GM21576 (cell line): ENCODE measurements around the gene ZNF492.
"Not testable (repeated sequence)": the region's sequence is repeated elsewhere in the genome, so short reads cannot be mapped to it uniquely, and the experiment has no call there.

Source experiments
- ATAC-seq: cut with Tn5 transposase; IDR thresholded peaks from one replicate; pipeline ENCODE4 v1.9.1; 2021; ENCODE audit warnings: mild to moderate bottlenecking, moderate library complexity; ENCODE audit not compliant: unreplicated experiment

The ZNF492 gene

DNA sequence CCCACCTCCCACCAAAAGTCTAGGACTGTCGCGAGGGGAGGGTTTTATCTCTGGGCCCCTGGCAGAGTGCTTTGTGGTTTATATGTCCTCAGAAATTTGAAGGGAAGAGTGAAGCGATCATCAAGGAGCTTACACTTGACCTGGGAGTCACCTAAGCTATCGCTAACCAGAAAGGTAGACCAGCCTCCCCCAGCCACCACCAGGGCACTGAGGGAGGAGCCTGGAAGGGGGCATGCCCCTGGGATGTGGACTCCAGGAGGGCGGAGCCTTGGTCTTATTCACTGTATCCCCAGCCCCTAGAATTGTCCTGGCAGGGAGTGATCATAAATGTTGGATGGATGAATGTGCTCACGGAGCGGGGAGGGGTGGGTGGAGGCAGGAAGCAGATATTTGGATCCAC, 16.9 kb upstream of the ZNF492 start:
- not testable (repeated sequence) for ATAC-seq

DNA sequence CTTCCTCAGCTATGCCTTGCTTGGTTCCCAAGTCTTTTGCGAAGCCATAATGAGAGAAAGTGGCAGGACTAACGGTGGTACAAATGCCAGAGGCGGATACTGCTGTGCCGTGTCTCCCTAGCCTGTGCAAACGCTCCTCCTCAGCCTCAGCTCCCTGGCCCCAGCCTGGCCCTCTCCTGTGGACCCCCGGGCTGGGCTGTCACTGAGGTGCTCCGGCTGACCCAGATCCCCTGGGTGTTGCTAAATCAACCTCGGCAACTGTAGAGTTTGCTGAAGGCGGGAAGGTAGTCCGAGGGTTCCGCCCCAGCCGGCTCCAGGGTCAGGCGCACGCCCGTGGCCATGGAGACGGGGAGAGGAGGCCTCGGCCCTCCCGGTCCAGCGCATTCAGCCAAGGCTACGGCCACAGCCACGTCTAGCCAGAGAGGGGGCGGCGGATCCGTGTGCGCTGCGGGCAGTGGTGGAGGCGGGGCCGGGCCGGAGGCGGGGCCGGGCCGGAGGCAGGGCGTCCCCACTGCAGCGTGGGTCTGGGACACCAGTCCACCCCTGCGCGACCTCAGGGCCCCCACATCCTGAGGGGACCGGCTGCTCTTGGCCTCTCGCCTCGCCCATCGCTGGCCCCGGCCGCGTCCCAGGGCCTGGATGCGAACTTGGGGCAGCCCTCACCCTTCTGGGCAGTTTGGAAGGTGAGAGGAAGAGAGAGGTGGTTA, 16.4 kb upstream of the ZNF492 start:
- no peak for ATAC-seq

DNA sequence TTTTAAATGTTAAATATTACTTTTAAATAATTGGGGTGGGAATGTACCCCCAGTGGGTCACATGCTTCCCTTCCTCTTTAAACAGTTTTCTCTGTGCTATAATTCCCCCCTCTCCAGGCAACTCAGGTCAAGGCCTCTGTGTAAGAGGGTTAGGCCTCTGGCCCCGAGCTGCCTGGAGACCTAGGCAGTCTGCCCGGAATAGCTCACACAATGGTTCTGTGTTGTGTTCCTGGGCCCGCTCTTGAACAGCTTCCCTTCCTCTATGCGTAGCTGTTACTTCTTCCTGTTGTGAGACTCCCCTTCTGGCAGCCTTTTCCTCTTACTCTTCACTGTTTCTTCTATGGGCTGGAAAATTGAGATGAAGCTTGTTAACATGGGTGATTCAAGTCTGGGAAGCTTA, 14.8 kb upstream of the ZNF492 start:
- no peak for ATAC-seq

DNA sequence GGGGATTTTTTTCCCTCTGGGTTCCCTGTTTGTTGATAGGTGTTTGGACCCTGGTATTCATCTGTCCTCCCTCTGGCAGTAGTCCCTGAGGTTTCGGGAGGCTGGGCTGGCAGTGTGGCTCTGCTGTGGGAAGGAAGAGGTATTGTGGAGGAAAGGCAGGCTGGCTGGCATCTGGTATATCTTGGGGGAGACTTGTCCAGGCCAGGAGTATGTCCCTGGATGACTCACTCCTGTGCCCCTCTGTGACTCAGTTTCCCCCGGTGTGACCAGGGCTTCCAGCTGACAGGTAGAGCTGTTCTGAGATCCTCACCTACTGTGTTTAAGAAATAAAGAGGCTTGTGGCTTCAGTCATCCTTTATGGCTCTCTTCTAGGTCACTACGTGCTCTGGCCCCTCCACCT, 14.2 kb upstream of the ZNF492 start:
- ATAC-seq = no peak

DNA sequence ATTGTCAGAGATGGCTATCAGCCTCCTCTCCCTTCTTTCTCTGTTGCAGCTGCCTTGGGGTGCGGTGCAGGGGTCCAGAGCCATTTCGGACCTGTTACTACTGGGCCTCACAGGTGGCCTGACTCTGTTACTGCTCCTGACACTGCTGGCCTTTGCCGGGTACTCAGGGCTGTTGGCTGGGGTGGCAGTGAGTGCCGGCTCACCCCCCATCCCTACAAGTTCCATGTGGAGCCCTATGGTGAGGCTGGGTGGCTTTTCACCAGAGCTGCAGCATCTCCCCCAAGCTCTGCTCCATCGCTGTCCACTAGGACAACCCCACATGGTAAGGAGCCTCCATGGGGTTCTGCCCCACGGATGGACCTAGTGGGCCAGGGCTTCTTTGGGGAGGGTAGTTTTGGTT, 13.7 kb upstream of the ZNF492 start:
- no peak for ATAC-seq

DNA sequence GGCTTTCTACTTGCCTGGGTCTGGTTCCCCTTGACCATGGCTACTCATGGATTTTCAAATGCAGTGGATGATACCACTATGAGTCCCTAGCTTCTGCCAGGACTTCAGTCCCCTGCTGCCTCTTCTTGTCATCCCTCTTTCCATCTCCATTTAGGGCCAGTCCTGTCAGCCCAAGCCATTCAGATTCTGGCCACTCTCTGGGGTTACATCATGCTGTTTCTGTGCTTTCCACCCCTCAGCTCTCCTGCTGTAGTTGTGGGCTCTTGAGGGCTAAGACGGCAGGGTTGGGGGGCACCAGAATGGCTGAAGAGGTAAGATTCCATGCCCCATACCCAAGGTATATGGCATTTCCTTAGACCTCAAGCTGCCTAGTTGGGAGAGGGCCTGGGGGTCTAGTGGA, 13.2 kb upstream of the ZNF492 start:
- ATAC-seq = no peak

DNA sequence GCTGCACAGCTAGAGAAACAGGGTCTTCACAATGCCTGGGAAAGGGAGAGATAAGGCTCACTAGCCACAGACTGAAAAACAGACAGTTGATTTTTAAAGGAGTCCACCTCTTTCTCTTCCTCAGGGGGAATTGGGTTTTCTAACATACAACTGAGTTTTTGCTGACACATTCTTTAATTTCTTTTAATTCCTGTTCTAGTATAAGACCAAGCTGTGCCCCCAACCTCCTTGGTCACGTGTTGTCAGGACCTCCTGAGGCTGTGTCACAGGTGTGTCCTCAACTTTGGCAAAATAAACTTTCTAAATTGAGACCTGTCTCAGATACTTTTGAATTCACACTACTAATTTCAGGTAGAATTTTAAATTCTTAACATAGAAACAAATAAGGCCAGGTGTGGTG, 12.1 kb upstream of the ZNF492 start:
- no peak for ATAC-seq

DNA sequence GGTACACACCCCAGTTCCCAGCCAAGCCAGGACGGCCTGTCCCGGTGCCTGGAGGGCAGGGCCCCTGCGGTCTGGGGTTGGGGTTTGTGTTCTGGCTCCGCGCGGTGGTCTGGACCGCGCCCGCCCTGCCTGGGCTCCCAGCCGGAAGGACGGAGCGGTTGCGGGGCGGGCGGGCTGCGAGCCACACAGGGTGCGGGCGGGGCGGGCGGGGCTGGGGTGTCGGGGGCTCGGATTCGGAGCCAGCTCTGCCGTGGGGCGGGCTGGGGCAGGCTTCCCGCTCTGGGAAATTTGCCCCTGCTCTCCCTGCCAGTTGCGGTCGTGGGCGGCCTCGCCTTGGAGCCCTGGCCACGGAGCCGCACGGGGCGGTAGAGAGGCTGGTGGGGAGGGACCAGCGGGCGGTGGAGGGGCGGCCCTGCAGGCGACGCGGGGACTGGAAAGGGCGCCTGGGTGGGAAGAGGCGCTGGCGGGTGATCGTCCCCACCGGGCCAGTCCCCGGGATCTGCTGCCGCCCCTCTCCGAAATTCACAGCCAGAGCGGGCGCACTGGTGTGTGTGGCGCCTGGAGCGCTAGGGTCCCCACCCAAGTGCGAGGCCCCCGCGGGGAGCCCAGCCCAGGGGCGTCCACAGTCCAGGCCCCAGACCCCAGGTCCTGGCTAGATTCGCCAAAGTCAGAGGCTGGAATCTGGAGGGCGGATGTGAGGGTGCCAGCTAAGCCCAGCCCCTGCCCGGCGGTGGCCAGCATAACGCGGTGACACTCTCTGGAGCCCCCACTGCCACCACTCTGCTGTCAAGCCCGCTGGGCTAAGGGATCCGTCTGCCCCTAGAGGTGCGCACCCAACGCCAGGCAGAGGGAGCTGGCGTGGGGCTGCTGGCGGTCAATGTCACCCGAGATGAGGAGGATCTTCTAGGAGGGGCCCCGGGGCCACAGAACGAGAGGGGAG, 11.0 kb upstream of the ZNF492 start:
- ATAC-seq = no peak

DNA sequence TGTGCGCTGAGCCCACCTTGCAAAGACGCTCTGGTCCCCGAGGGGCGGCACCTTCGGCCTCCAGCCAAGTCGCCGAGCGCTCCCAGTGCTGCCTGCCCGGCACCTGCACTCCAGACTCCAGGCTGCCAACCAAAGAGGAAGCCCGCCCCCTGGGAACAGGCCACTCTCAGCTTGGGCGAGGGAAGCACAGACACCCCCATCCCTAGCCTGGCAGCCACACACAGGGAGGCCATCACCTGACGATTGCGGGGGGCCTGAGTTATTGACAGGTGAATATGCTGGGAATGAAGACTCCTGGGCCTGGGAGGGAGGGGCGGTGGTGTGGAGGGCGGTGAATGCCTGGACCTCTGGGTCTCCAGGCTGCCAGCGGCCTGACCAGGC, 10.3 kb upstream of the ZNF492 start:
- no peak for ATAC-seq

DNA sequence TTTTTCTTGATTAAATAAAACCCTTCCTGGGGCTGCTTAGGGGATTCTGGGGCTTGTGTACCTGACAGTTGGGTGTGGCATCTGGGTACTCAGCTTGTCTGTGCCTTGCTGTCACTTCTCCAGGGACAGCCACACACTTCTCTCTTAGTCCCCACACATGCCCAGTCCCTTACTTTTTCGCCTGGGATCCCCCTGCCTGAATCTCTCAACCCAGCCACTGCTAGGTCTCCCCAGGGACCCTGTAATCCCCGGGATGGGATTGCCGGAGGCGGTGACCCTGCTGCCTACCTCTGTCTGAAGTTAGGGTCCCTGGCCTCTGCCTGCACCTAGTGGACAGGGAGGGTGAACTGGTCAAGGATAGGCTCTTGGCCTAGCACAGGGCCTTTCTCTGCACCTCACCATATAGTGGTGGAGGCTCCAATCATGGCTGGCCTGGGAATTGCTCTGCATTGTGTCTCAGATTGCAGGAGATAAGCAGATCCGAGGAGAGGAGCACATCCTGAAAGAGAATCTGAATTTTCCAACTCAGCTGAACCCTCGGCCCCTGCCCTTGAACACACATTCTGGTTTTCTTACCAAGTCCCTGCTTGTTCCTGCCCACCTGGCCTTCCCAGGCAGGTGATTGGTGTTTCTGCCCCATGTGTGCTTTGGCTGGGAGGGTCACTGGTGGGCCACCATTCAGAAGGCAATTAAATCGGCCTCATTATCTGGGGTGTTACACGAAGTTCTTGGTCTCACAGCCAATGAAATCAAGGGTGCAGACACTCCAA, 8.7 kb upstream of the ZNF492 start:
- ATAC-seq = no peak

DNA sequence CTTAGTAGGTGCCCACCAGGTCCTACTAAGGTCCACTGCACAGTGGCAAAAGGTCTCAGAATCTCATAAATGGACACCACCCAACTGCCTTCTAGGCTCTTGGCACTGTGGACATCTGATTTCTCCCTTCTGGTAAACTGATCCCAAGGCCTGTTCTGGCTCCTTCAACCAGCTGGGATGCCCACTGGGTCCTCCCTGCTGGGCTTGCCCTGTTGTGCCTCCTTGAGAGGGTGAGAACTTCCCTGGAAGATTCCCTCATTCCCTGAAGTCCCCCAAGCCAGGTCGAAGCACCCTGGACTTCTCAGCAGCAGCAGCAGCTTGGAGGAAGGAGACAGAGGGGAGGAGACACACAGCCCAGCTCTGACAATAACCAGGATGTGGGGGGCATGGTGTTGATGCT, 6.6 kb upstream of the ZNF492 start:
- ATAC-seq = no peak

DNA sequence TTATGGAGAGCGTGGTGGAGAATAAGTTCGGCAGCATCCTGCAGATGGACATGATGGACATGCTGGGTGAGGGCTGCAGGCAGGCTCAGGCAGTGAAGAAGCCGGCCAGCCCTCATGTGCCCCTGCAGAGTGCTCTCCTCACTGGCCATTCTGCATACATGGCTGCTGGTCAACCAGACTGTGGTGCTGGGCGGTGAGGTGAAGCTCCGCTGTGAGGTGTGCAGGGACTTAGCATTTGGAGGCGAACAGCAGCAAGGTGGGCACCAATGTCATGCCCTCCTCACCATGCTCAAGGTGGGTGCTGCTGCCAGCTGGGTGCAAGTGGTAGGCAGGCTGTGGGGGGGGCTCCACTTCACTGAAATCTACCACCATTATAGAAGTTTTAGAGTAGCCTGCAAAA, 5.7 kb upstream of the ZNF492 start:
- ATAC-seq = no peak

DNA sequence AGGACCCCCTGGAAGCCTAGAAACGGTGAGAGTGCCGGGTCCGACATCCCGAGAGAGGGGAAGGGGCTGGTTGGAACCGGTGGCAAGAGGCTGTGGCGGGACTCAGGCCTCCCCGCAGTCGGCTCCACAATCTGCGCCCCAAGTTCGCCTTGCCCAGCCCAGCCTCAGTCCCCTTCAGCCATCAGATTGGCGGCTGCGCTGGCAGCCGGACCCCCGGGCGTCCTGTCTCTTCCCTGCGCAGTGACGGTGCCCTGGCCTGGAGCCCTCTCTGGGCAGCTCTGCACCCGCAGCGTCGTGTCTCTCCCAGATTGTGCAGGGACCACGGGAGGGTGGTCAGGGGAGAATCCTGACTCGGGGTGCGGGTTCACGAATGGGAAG, 315 bp downstream of the ZNF492 start:
- no peak for ATAC-seq

DNA sequence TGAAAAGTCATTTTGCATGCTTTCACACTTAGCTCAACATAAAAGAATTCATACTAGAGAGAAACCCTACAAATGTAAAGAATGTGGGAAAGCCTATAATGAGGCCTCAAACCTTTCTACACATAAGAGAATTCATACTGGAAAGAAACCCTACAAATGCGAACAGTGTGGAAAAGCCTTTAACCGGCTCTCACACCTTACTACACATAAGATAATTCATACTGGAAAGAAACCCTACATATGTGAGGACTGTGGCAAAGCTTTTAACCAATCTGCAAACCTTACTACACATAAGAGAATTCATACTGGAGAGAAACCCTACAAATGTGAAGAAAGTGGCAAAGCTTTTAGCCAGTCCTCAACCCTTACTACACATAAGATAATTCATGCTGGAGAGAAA, 51.4 kb downstream of the ZNF492 start:
- not testable (repeated sequence) for ATAC-seq

DNA sequence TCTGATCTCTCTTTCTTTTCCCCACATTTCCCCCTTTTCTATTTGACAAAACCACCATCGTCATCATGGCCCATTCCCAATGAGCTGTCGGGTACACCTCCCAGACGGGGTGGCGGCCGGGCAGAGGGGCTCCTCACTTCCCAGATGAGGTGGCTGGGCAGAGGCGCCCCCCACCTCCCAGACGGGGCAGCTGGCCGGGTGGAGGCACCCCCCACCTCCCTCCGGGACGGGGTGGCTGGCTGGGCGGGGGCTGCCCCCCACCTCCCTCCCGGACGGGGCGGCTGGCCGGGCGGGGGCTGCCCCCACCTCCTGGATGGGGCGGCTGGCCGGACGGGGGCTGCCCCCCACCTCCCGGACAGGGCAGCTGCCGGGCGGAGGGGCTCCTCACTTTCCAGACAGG, 68.5 kb downstream of the ZNF492 start:
- ATAC-seq = not testable (repeated sequence)

DNA sequence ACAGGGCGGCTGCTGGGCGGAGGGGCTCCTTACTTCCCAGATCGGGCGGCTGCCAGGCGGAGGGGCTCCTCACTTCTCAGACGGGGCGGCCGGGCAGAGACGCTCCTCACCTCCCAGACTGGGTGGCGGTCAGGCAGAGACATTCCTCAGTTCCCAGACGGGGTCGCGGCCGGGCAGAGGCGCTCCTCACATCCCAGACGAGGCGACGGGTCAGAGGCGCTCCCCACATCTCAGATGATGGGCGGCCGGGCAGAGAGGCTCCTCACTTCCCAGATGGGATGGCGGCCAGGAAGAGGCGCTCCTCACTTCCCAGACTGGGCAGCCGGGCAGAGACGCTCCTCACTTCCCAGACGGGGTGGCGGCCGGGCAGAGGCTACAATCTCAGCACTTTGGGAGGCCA, 69.0 kb downstream of the ZNF492 start:
- not testable (repeated sequence) for ATAC-seq

DNA sequence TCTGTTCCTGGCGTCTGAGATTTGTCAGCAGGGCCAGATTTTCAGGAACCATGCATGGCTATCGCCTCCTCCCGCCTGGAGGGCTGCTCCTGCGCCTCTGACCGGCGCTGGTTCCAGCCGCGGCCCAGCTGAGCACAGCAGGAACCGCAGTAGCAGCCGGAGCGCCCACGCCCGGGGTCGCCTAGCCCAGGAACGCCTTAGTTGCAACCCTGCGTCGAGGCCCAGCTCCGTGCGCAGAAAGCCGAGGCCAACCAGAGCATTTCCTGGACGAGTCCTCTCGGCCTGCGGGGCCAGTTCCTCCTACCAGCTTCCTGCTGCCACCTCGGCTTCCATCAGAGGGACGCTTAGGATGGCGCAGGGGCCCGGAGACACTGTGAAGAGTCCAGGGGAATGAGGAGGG, 74.9 kb downstream of the ZNF492 start:
- no peak for ATAC-seq
